GM12873 (cell line): ENCODE measurements around the gene MKKS.

Experiments used
- TF ChIP-seq, protein P1 (sequence below): IDR thresholded peaks from 2 replicates; pipeline ENCODE4 v1.5.1; 2012; ENCODE audit warnings: low read depth, mild to moderate bottlenecking, moderate library complexity, low read length, control low read depth; ENCODE audit not compliant: insufficient read depth; ENCODE audit errors: missing control alignments

MKKS gene

DNA sequence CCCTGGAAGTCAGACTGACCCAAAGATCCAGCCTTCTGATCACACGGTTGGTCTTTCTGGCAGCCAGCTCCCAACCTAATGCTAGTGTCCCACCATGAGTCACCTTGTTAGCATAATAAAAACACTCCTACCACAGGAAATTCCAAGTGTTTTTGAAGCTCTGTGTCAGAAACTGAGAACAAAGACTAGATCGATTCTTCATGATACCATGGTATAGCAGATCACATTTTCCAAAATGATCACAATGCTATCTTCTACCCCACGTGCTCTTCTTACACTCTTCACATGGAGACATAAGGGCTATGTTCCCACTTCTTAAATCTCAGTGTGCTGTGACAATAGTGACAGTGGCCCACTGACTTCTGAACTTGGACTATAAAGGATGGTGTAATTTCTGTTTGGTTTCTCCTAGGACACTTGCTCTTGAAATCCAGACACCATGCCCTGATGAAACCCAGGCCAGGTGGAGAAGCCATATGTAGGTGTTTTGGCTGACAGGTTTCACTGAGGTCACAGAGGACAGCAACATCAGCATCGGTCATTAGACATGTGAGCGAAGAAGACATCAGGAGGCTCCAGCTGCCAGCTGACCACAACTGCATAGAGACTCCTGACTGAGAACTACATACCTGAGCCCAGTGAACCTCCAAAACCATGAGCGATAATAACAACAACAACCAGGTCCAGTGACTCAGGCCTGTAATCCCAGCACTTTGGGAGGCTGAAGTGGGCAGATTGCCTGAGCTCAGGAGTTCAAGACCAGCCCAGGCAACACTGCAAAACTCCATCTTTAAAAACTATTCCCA is 57.5 kb downstream of the MKKS start:
- TF ChIP-seq, protein P1, sequence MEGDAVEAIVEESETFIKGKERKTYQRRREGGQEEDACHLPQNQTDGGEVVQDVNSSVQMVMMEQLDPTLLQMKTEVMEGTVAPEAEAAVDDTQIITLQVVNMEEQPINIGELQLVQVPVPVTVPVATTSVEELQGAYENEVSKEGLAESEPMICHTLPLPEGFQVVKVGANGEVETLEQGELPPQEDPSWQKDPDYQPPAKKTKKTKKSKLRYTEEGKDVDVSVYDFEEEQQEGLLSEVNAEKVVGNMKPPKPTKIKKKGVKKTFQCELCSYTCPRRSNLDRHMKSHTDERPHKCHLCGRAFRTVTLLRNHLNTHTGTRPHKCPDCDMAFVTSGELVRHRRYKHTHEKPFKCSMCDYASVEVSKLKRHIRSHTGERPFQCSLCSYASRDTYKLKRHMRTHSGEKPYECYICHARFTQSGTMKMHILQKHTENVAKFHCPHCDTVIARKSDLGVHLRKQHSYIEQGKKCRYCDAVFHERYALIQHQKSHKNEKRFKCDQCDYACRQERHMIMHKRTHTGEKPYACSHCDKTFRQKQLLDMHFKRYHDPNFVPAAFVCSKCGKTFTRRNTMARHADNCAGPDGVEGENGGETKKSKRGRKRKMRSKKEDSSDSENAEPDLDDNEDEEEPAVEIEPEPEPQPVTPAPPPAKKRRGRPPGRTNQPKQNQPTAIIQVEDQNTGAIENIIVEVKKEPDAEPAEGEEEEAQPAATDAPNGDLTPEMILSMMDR, result no peak

DNA sequence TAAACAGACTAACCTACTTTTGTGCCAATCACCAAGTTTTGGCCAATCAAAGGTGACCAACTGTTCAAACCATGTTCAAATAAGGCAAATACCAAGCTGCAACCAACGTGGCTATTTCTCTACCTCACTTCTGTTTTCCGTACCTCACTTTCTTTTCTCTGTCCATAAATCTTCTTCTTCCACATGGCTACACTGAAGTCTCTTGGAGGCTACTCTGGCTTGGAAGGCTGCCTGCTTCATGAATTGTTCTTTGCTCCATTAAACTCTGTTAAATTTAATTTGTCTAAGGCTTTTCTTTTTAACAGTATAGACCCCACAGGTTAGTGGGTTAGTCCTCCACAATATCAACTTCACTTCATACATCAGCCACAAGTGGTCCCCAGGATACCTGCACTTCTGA is 58.8 kb downstream of the MKKS start:
- TF ChIP-seq, protein P1, result no peak

GRCh38 chr20:10374036-10374435 is 60.0 kb downstream of the MKKS start:
- TF ChIP-seq, protein P1, result no peak

DNA sequence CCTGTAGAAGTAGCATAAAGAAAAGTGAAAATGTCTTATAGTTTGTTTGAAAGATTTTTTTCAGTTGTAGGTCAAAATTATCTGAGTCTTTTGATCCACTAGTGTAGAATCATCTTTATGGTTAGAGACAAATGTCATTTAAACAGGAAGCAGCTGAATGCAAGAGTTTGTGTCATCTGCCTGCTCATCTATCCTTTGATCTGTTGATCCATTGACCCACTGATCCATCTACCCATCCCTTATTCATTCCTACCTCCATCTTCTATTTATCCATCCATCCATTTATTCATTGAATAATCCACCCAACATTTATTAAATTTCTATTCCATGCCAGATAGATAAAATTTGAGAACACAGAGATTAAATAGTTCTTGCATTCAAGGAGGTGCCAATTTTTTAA is 62.6 kb downstream of the MKKS start:
- TF ChIP-seq, protein P1, result no peak

GRCh38 chr20:10370091-10370887 is 63.7 kb downstream of the MKKS start:
- TF ChIP-seq, protein P1, result no peak

DNA sequence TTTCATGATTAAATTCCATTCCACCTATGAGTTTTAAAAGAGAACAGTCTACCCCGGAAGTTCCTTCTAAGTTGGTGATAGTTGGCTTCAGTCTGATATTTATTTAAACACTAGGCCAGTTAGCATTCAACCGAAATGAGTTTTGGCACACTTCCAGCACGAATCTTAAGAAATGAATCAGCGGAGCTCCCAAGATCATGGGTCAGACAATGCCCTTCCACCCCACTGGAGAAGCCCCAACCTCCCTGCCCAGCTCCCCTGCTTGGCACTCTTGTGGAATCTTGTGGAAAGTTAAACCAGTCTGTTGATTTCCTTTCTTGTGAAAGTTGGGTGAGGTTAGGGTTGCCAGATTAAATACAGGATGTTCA is 64.3 kb downstream of the MKKS start:
- TF ChIP-seq, protein P1, result no peak

- TF ChIP-seq, protein P1, result no peak
Measured at GRCh38 chr20:10368702-10369041, 65.3 kb downstream of the MKKS start.
